ENCODE data around the gene TMC4. TPM values are rescaled to one million over a fixed set of nuclear protein-coding genes. Genes with fewer than 3 reads are reported as not detected.
A peak's percentile ranks its signal among the peaks of the same experiment; 100 is the strongest.

TMC4 gene
- total RNA-seq, 1 donor from 2014 or later, result not detected

DNA sequence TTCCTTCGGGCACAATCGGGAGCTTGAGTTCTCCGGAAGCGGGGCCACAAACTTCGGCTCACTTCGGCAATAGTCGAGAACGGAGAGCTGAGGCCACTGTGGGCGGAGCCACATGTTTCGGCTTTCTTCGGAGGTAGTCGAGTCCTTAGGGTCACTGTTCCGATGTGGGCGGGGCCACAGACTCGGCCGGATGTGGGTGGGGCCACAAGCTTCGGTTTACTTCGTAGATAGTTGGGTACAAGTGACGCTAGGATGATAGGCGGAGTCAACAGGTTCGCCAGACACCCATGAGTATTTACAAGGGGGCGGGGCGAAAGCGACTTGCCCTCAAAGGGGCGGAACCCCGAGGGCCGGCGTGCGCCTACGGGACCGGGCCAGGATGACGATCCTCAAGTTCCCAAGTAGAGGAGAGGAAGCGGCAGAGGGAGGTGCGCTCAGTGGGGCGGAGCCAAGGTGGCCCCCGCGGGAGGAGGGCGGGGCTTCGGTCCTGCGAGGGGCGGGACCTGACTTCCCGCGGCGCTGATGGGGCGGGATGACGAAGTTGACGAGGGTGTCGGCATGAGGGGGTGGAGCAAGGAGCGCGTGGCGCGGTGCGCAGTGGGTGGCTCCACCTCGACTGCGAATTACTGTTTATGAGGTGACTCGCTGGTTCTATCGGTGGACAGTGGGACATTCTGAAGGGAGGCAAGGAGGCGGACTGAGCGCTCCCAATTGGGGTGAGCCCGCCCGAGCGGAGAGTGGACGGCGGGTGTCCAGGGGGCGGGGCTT, 17.0 kb upstream of the TMC4 start:
- H3K4me3 Mint-ChIP-seq (ENCODE audit: unreplicated experiment), result peak overlapping the region; percentile 97
- TF ChIP-seq, protein P1, sequence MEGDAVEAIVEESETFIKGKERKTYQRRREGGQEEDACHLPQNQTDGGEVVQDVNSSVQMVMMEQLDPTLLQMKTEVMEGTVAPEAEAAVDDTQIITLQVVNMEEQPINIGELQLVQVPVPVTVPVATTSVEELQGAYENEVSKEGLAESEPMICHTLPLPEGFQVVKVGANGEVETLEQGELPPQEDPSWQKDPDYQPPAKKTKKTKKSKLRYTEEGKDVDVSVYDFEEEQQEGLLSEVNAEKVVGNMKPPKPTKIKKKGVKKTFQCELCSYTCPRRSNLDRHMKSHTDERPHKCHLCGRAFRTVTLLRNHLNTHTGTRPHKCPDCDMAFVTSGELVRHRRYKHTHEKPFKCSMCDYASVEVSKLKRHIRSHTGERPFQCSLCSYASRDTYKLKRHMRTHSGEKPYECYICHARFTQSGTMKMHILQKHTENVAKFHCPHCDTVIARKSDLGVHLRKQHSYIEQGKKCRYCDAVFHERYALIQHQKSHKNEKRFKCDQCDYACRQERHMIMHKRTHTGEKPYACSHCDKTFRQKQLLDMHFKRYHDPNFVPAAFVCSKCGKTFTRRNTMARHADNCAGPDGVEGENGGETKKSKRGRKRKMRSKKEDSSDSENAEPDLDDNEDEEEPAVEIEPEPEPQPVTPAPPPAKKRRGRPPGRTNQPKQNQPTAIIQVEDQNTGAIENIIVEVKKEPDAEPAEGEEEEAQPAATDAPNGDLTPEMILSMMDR (IDR thresholded peaks at IDR 0.05; ENCODE audit: partially characterized antibody, unreplicated experiment), result no peak

DNA sequence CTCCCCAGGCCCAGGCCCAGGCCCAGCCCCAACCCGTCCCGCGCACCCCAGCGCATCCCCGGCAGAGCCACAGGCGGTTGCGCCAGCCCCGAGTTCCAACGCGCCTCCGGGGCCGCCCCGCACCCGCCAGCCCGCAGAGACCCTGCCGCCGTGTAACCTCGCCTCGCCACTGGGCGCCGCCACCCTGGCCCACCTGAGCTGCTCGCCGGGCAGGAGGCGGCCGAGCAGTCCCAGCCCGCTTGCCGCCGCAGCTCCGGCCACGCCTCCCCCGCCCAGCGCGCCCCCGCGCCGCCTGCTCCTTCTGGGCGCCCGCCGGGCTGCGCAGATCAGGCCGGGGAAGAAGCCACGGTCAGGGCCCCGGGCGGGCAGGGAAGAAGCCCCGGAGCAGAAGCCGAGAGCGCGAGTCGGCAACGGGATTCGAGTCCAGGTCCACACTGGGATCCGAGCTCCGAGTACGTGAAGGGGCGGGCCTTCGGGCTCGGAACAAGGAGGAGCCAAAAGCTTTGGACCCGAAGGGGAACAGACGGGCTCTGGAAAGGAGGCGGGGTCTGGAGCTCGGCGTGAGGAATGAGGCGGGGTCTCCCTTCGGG, 16.3 kb upstream of the TMC4 start, which contains the start of gene MBOAT7:
Gene MBOAT7 (minus strand): TSS at position 436 of the 590 bp plus-strand sequence. CDS start 1,072 bp downstream, outside the sequence.
- peak within 1 kb of the TSS; percentile 96 for H3K27ac Mint-ChIP-seq (ENCODE audit: unreplicated experiment)
- H3K4me1 Mint-ChIP-seq (ENCODE audit: low read depth, unreplicated experiment), result peaks cover 11% of the 10 kb centered on the region
- peaks cover 15% of the 10 kb centered on the region for H3K27me3 Mint-ChIP-seq (ENCODE audit: unreplicated experiment)
- H3K9me3 Mint-ChIP-seq (ENCODE audit: unreplicated experiment), result peaks cover 11% of the 10 kb centered on the region
- TF ChIP-seq, protein P1 (IDR thresholded peaks at IDR 0.05; ENCODE audit: partially characterized antibody, unreplicated experiment), result no peak
- no peaks in the 10 kb centered on the region for H3K36me3 Mint-ChIP-seq (ENCODE audit: unreplicated experiment)
- peak within 1 kb of the TSS; percentile 97 for H3K4me3 Mint-ChIP-seq (ENCODE audit: unreplicated experiment)
- DNase-seq, result no peak

More for the DNA sequence above, 17.0 kb upstream of the TMC4 start:
- H3K4me1 Mint-ChIP-seq (ENCODE audit: low read depth, unreplicated experiment), result peaks cover 11% of the 10 kb centered on the region
- peak; percentile 100 for DNase-seq
- peak overlapping the region; percentile 96 for H3K27ac Mint-ChIP-seq (ENCODE audit: unreplicated experiment)
- H3K36me3 Mint-ChIP-seq (ENCODE audit: unreplicated experiment), result no peaks in the 10 kb centered on the region
- peaks cover 11% of the 10 kb centered on the region for H3K9me3 Mint-ChIP-seq (ENCODE audit: unreplicated experiment)
- H3K27me3 Mint-ChIP-seq (ENCODE audit: unreplicated experiment), result peaks cover 15% of the 10 kb centered on the region

DNA sequence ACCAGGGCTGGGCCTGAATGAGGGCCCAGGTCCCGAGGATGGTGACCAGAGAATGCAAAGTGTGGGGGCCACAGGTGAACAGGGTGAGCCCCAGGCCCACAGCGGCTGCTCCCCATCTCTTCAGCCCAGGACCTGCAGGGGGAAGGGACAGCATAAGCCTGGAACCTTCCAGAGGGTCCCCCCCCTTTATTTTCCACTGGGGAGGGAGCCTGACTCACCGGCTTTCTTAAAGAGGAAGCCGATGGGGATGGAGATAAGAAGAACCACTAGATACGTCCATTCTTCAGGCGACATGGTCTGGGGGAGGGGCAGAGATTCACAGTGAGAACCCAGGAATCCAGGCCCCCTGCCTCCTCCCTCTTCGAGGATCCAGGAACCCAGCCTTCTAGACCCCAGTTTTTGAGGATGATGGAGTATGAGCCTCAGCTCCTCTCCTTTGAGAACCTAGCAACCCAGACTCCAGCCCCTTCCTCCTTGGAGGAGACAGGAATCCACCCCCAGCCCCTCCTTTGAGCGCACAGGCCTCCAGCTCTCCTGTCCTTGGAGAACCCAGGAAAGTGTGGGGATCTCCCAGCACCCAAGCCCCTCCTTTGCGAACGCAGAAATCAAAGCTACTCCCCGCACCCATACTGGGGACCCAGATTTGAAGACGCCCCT, 15.4 kb upstream of the TMC4 start:
- Mint-ChIP-seq H3K4me3 (ENCODE audit: unreplicated experiment) (peak overlapping the region; percentile 90), H3K27ac (ENCODE audit: unreplicated experiment) (peak overlapping the region; percentile 75), H3K27me3 (ENCODE audit: unreplicated experiment) (peaks cover 17% of the 10 kb centered on the region), H3K9me3 (ENCODE audit: unreplicated experiment) (peaks cover 11% of the 10 kb centered on the region), H3K36me3 (ENCODE audit: unreplicated experiment) (no peaks in the 10 kb centered on the region), H3K4me1 (ENCODE audit: low read depth, unreplicated experiment) (peaks cover 11% of the 10 kb centered on the region)
- TF ChIP-seq, protein P1 (IDR thresholded peaks at IDR 0.05; ENCODE audit: partially characterized antibody, unreplicated experiment), result no peak
- DNase-seq, result no peak

DNA sequence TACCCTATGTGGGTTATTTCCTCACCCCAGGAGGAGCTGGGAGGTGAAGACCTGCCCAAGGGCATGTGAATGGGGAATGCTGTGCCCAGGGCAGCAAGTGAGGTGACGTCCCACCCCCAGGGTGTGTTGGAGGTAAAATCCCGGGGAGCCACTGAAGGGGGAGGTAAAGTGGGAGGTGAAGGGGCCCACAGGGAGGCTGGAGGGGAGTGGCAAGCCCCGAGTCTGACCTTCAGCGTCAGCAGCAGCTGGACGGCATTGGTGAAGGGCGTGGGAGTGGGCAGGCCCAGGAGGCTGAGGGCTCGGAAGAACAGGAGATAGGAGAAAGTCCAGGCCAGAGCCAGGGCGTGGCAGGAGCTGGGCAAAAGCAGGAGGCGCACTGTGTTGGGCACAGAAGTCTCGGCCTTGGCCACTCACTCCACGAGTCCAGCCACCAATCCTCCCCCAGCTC, 14.0 kb upstream of the TMC4 start:
- peaks cover 4% of the 10 kb centered on the region for H3K9me3 Mint-ChIP-seq (ENCODE audit: unreplicated experiment)
- no peaks in the 10 kb centered on the region for H3K36me3 Mint-ChIP-seq (ENCODE audit: unreplicated experiment)
- TF ChIP-seq, protein P1 (IDR thresholded peaks at IDR 0.05; ENCODE audit: partially characterized antibody, unreplicated experiment), result no peak
- H3K4me1 Mint-ChIP-seq (ENCODE audit: low read depth, unreplicated experiment), result peaks cover 7% of the 10 kb centered on the region
- no peak overlapping the region for H3K27ac Mint-ChIP-seq (ENCODE audit: unreplicated experiment)
- peak overlapping the region; percentile 78 for H3K4me3 Mint-ChIP-seq (ENCODE audit: unreplicated experiment)
- DNase-seq, result no peak
- H3K27me3 Mint-ChIP-seq (ENCODE audit: unreplicated experiment), result peaks cover 18% of the 10 kb centered on the region

All from glutamatergic neuron (in vitro differentiated cells).